ENCODE data around the gene SRRD.

The SRRD gene

GRCh38 chr22:26484360-26484706 lies 656 bp downstream of the SRRD start:
- FAIRE-seq = no peak

- no peak for FAIRE-seq
Observed at GRCh38 chr22:26485013-26485412, 1.3 kb downstream of the SRRD start.

- FAIRE-seq = no peak
Observed at GRCh38 chr22:26485806-26486390, 2.2 kb downstream of the SRRD start.

- FAIRE-seq = no peak
Observed at GRCh38 chr22:26486394-26486793, 2.7 kb downstream of the SRRD start.

GRCh38 chr22:26487996-26488395 lies 4.3 kb downstream of the SRRD start:
- no peak for FAIRE-seq

- no peak for FAIRE-seq
Observed at GRCh38 chr22:26489447-26490036, 5.9 kb downstream of the SRRD start.

- no peak for FAIRE-seq
Observed at GRCh38 chr22:26492220-26492619, 8.5 kb downstream of the SRRD start.

GRCh38 chr22:26494506-26494905 lies 10.8 kb downstream of the SRRD start:
- FAIRE-seq = no peak

GRCh38 chr22:26496456-26496855 lies 12.8 kb downstream of the SRRD start:
- no peak for FAIRE-seq

- FAIRE-seq = no peak
Observed at GRCh38 chr22:26499188-26499703, 15.6 kb downstream of the SRRD start.

GRCh38 chr22:26501996-26502395 lies 18.3 kb downstream of the SRRD start:
- no peak for FAIRE-seq

GRCh38 chr22:26502688-26503561 lies 19.2 kb downstream of the SRRD start:
- FAIRE-seq = no peak

- FAIRE-seq = no peak
Observed at GRCh38 chr22:26503758-26504157, 20.1 kb downstream of the SRRD start.

- FAIRE-seq = no peak
Observed at GRCh38 chr22:26508148-26508547, 24.5 kb downstream of the SRRD start.

GRCh38 chr22:26512149-26512793 lies 28.6 kb downstream of the SRRD start, which contains the start of gene TFIP11:
Gene TFIP11 (minus strand): TSS chr22:26512473. CDS start chr22:26510272, 2,201 bp downstream.
- peak; percentile 69 for FAIRE-seq

GRCh38 chr22:26513838-26514237 lies 30.2 kb downstream of the SRRD start:
- no peak for FAIRE-seq

GRCh38 chr22:26514419-26515161 lies 30.9 kb downstream of the SRRD start:
- FAIRE-seq = no peak

GRCh38 chr22:26515931-26516330 lies 32.3 kb downstream of the SRRD start:
- no peak for FAIRE-seq

- FAIRE-seq = no peak
Observed at GRCh38 chr22:26516503-26516902, 32.8 kb downstream of the SRRD start.

- FAIRE-seq = no peak
Observed at GRCh38 chr22:26517429-26517828, 33.8 kb downstream of the SRRD start.

GRCh38 chr22:26522012-26522411 lies 38.3 kb downstream of the SRRD start:
- FAIRE-seq = no peak

- FAIRE-seq = no peak
Observed at GRCh38 chr22:26522592-26522991, 38.9 kb downstream of the SRRD start.

Data from endometrium (tissue), 2 donors.